ENCODE results near the gene MYO1D. TPM values are rescaled to one million over a fixed set of nuclear protein-coding genes. Genes with fewer than 3 reads are reported as not detected.

Gene MYO1D
- total and polyA plus RNA-seq, 11 donors: 3.3 to 15.5 (median 8.9) TPM

DNA sequence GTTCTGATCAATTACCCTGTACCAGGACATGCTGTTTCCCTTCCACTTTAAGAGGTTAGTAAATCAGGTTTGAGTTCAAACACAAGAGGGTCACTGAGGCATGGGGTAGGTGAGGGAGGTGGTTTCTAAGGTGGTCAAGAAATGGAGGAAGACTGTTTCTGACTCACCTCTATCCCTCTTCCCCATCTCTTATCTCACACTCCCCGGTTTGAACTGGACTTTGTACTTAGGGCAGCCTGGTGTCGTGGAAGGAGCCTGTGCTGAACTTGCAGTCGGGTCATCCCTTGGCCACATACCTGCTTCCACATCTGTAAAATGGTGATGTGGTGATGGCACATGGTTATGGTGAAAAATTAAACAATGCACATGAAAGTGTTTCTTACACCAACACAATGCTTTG, 33.8 kb upstream of the MYO1D start:
- Histone ChIP-seq H3K4me1 (peaks cover 0 to 8% (median 0%) of the 10 kb centered on the region in 12 donors), H3K27ac (no peak overlapping the region), H3K9me3 (no peaks in the 10 kb centered on the region), H3K36me3 (no peaks in the 10 kb centered on the region), H3K27me3 (no peaks in the 10 kb centered on the region), H3K4me3 (no peak overlapping the region)
- 80 to 86% (median 84%) methylated on average over 3 of the region's 3 CpGs for WGBS, 4 donors
- TF ChIP-seq, protein P1, sequence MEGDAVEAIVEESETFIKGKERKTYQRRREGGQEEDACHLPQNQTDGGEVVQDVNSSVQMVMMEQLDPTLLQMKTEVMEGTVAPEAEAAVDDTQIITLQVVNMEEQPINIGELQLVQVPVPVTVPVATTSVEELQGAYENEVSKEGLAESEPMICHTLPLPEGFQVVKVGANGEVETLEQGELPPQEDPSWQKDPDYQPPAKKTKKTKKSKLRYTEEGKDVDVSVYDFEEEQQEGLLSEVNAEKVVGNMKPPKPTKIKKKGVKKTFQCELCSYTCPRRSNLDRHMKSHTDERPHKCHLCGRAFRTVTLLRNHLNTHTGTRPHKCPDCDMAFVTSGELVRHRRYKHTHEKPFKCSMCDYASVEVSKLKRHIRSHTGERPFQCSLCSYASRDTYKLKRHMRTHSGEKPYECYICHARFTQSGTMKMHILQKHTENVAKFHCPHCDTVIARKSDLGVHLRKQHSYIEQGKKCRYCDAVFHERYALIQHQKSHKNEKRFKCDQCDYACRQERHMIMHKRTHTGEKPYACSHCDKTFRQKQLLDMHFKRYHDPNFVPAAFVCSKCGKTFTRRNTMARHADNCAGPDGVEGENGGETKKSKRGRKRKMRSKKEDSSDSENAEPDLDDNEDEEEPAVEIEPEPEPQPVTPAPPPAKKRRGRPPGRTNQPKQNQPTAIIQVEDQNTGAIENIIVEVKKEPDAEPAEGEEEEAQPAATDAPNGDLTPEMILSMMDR (IDR thresholded peaks at IDR 0.05): no peak
- TF ChIP-seq POLR2A (IDR thresholded peaks at IDR 0.05): no peak
- intact Hi-C loops (cut with DNase I): loop anchor here in 5 of 10 donors (1.0 to 5.0 kb wide), 5 partner anchors 123 to 128 kb away; no protein-coding TSS in a partner anchor
- DNase-seq (no peak), ATAC-seq (no peak)

GRCh38 chr17:32909787-32910369, 33.0 kb upstream of the MYO1D start:
- H3K27ac ChIP-seq: no peak overlapping the region
- intact Hi-C loops (cut with DNase I): loop anchor here (1.0 to 10.0 kb wide), 8 partner anchors 123 to 128 kb away; no protein-coding TSS in a partner anchor
- H3K9me3 ChIP-seq: no peaks in the 10 kb centered on the region
- TF ChIP-seq POLR2A (IDR thresholded peaks at IDR 0.05): no peak
- TF ChIP-seq, protein P1 (IDR thresholded peaks at IDR 0.05): peak; percentile 61 to 80 (median 72)
- peak in 4 of 5 donors; percentile 57 to 71 (median 64) for DNase-seq
- no peaks in the 10 kb centered on the region for H3K36me3 ChIP-seq
- no peak overlapping the region for H3K4me3 ChIP-seq
- WGBS, 4 donors: 24 to 29% (median 27%) methylated on average over 4 of the region's 4 CpGs
- H3K27me3 ChIP-seq: no peaks in the 10 kb centered on the region
- ATAC-seq: peak; percentile 72 to 89 (median 74)
- H3K4me1 ChIP-seq: peaks cover 0 to 8% (median 0%) of the 10 kb centered on the region in 12 donors

GRCh38 chr17:32907583-32907982, 30.7 kb upstream of the MYO1D start:
- no peak for DNase-seq
- no peak for TF ChIP-seq POLR2A (IDR thresholded peaks at IDR 0.05)
- TF ChIP-seq, protein P1 (IDR thresholded peaks at IDR 0.05): no peak

DNA sequence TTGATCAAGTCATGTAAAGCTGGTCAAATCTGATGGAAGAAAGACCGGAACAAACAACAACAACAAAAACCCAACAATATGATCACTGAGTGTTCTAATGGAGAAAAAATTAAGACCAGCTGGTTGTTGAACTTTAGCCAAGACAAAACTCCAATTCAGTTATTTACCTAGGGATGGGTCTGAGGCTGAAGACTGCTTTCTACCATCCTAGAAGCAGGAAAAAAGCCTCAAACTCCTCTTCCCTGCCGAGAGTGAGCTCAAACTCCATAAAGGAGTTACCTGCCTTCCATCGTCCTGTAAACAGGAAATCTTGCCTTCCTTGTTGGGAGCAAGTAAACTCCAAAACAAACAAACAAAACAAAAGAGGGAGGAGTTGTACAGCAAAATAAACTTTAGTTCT, 28.0 kb upstream of the MYO1D start:
- no peak for ATAC-seq
- intact Hi-C loops (cut with DNase I): loop anchor here in 2 of 10 donors (5.0 to 10.0 kb wide), 2 partner anchors 120 to 123 kb away; no protein-coding TSS in a partner anchor

More at GRCh38 chr17:32907583-32907982, 30.7 kb upstream of the MYO1D start:
- Histone ChIP-seq H3K4me3 (no peak overlapping the region), H3K27me3 (no peaks in the 10 kb centered on the region), H3K9me3 (no peaks in the 10 kb centered on the region), H3K36me3 (no peaks in the 10 kb centered on the region), H3K4me1 (peaks cover 0 to 8% (median 0%) of the 10 kb centered on the region in 12 donors), H3K27ac (no peak overlapping the region)
- no peak for ATAC-seq
- 64 to 82% (median 75%) methylated on average over 6 of the region's 6 CpGs for WGBS, 4 donors
- intact Hi-C loops (cut with DNase I): loop anchor here in 2 of 10 donors (5.0 to 10.0 kb wide), 2 partner anchors 123 to 125 kb away; no protein-coding TSS in a partner anchor

More for the DNA sequence above, 28.0 kb upstream of the MYO1D start:
- Histone ChIP-seq H3K4me1 (peaks cover 0 to 3% (median 0%) of the 10 kb centered on the region in 12 donors), H3K27me3 (peaks cover 0 to 2% (median 0%) of the 10 kb centered on the region in 9 donors), H3K4me3 (no peak overlapping the region), H3K27ac (no peak overlapping the region), H3K9me3 (no peaks in the 10 kb centered on the region), H3K36me3 (no peaks in the 10 kb centered on the region)
- 61 to 84% (median 73%) methylated on average over 3 of the region's 3 CpGs for WGBS, 4 donors
- DNase-seq: no peak
- TF ChIP-seq, protein P1 (IDR thresholded peaks at IDR 0.05): no peak
- no peak for TF ChIP-seq POLR2A (IDR thresholded peaks at IDR 0.05)
